ENCODE measurements around the gene CCN6.

- no peak for TF ChIP-seq CTCF (IDR thresholded peaks at IDR 0.05)
- TF ChIP-seq POLR2A (IDR thresholded peaks at IDR 0.05): no peak
Measured at GRCh38 chr6:112118034-112118433, 64.1 kb downstream of the CCN6 start.
